Measurements from ENCODE around the gene SHISAL1. TPM values are rescaled to one million over a fixed set of nuclear protein-coding genes. Genes with fewer than 3 reads are reported as not detected.

The SHISAL1 gene
- total RNA-seq, 1 donor from 2014 or later = 7.6 TPM

DNA sequence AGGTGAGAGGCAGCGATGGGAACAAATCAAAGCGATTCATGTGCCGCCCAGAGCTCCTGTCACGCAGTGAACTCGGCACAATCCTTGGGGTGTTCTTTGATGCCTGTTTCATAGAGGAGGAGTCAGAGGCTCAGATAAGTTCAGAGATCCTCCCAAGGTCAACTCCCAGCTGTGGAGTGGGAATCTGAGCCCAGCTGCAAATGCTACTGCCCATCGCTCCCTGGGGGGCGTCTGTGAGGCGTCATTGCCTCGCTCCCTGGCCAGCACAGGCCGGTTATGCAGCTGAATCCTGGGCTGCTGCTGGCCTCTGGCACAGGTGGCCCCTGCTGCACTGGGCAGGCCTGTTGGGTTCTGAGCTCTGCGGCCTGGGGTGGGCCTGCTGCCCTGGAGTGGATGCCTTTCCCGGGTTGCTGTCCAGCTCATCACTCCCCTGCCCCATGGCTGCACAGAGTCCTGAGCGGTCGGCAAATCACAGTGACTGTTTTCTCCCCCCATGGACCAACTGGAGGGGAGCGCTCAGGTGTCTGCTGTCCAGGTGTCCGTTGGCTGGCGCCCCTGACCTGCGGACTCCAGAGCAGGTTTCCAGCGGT is 36.3 kb upstream of the SHISAL1 start:
- Histone ChIP-seq H3K36me3 (no peaks in the 10 kb centered on the region), H3K9me3 (no peaks in the 10 kb centered on the region), H3K27me3 (no peaks in the 10 kb centered on the region), H3K4me3 (no peak overlapping the region), H3K4me1 (peaks cover 12% of the 10 kb centered on the region), H3K27ac (no peak overlapping the region)
- intact Hi-C loops (cut with DNase I) = no loop called here
- TF ChIP-seq POLR2A (IDR thresholded peaks at IDR 0.05) (no peak), POLR2AphosphoS5 (IDR thresholded peaks at IDR 0.05; ENCODE audit: insufficient read depth in 1 of 2, low read depth in 1 of 2) (no peak)
- TF ChIP-seq, protein P1, sequence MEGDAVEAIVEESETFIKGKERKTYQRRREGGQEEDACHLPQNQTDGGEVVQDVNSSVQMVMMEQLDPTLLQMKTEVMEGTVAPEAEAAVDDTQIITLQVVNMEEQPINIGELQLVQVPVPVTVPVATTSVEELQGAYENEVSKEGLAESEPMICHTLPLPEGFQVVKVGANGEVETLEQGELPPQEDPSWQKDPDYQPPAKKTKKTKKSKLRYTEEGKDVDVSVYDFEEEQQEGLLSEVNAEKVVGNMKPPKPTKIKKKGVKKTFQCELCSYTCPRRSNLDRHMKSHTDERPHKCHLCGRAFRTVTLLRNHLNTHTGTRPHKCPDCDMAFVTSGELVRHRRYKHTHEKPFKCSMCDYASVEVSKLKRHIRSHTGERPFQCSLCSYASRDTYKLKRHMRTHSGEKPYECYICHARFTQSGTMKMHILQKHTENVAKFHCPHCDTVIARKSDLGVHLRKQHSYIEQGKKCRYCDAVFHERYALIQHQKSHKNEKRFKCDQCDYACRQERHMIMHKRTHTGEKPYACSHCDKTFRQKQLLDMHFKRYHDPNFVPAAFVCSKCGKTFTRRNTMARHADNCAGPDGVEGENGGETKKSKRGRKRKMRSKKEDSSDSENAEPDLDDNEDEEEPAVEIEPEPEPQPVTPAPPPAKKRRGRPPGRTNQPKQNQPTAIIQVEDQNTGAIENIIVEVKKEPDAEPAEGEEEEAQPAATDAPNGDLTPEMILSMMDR (IDR thresholded peaks at IDR 0.05) = no peak
- DNase-seq (ENCODE audit: extremely low spot score in 2 of 2) = no peak

DNA sequence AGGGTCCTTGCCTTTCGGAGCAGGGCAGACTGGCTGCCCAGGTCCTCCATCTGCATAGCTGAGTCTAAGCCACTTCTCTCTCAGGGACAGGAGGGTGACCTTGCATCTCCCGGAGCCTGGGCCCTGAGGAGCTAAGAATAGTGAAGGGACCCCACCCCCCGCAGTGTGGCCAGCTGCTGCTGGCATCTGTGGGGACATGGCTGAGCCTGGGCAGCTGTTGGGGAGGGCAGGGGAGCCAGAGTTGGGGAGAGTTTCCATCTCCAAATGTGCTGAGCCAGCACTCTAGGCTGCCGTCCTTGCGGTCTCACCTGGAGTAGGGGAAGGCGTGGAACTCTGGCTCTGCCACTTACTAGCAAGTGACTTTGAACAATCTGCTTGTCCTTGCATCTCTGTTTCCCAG is 34.8 kb upstream of the SHISAL1 start:
- TF ChIP-seq, protein P1 (IDR thresholded peaks at IDR 0.05) = no peak
- TF ChIP-seq POLR2A (IDR thresholded peaks at IDR 0.05) = no peak
- DNase-seq (ENCODE audit: extremely low spot score in 2 of 2) = no peak
- Histone ChIP-seq H3K36me3 (no peaks in the 10 kb centered on the region), H3K9me3 (no peaks in the 10 kb centered on the region), H3K4me1 (peaks cover 13% of the 10 kb centered on the region), H3K27me3 (no peaks in the 10 kb centered on the region), H3K4me3 (no peak overlapping the region), H3K27ac (no peak overlapping the region)
- intact Hi-C loops (cut with DNase I) = no loop called here

DNA sequence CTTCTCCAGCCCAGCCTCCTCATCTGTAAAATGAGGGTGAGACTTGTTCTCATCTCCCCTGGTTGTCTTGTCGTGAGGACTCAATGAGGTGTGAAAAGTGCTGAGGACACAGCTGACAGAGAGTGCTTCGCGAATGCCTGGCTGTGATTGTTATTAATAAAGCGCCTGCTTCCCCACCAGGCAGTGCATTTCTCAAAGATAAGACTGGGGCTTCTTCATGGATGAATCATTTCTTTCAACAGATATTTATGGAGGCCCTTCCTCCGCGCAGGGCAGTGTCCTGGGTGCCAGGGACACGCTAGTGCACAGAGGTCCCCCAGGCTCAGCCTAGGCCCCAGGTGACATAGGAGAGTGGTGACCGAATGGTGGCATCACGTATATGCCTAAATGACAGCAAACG is 34.3 kb upstream of the SHISAL1 start:
- no peaks in the 10 kb centered on the region for H3K27me3 ChIP-seq
- intact Hi-C loops (cut with DNase I) = no loop called here
- no peaks in the 10 kb centered on the region for H3K9me3 ChIP-seq
- TF ChIP-seq POLR2A (IDR thresholded peaks at IDR 0.05) (no peak), POLR2AphosphoS5 (IDR thresholded peaks at IDR 0.05; ENCODE audit: insufficient read depth in 1 of 2, low read depth in 1 of 2) (no peak)
- peaks cover 16% of the 10 kb centered on the region for H3K4me1 ChIP-seq
- H3K36me3 ChIP-seq = no peaks in the 10 kb centered on the region
- no peak overlapping the region for H3K4me3 ChIP-seq
- H3K27ac ChIP-seq = no peak overlapping the region
- DNase-seq (ENCODE audit: extremely low spot score in 2 of 2) = no peak

DNA sequence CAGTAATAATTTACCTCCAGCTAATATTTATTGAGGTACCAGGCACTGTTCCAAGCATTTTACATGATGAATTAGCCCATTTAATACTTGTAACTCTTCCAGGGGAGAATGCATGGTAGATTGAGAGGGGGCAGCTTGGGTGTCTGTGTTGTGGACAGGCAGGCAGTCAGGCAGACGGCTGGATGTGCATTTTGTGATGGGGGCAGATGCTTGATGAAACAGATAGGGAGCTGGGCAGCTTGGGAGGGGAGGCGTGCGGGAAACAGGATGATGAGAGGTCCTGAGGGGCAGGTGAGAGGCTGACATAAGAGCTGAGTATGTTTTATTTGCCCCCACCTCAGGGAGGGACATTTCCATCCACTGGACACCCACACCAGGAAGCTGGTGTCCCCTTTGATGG is 33.1 kb upstream of the SHISAL1 start:
- H3K27ac ChIP-seq = no peak overlapping the region
- no peaks in the 10 kb centered on the region for H3K36me3 ChIP-seq
- H3K27me3 ChIP-seq = no peaks in the 10 kb centered on the region
- DNase-seq (ENCODE audit: extremely low spot score in 2 of 2) = no peak
- no peak overlapping the region for H3K4me3 ChIP-seq
- peaks cover 17% of the 10 kb centered on the region for H3K4me1 ChIP-seq
- intact Hi-C loops (cut with DNase I) = no loop called here
- H3K9me3 ChIP-seq = no peaks in the 10 kb centered on the region
- TF ChIP-seq POLR2AphosphoS5 (IDR thresholded peaks at IDR 0.05; ENCODE audit: insufficient read depth in 1 of 2, low read depth in 1 of 2) (no peak), POLR2A (IDR thresholded peaks at IDR 0.05) (no peak)
- TF ChIP-seq, protein P1 (IDR thresholded peaks at IDR 0.05) = no peak

DNA sequence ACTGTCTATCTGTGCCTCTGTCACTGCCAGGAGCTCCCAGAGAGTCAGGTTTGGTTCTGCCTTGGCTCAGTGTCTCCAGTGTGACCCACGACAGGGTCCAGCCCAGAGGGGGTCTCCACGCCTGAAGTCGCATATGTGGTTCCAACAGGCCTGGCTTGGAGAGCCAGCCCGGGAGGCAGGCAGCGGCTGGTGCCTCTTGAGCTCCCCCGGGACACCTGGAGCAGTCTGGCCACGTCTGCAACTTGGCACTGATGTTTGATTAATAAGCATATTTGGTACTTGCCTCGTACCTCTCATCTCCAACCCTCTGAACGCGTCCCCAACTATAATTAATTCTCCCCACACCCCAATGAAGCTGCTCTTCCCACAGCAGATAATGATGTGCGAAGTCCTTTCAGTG is 31.7 kb upstream of the SHISAL1 start:
- intact Hi-C loops (cut with DNase I) = no loop called here
- TF ChIP-seq, protein P1 (IDR thresholded peaks at IDR 0.05) = no peak
- TF ChIP-seq POLR2A (IDR thresholded peaks at IDR 0.05) (no peak), POLR2AphosphoS5 (IDR thresholded peaks at IDR 0.05; ENCODE audit: insufficient read depth in 1 of 2, low read depth in 1 of 2) (no peak)

More for the DNA sequence above, 31.7 kb upstream of the SHISAL1 start:
- Histone ChIP-seq H3K9me3 (no peaks in the 10 kb centered on the region), H3K4me1 (peaks cover 19% of the 10 kb centered on the region), H3K27ac (no peak overlapping the region), H3K27me3 (no peaks in the 10 kb centered on the region), H3K36me3 (no peaks in the 10 kb centered on the region), H3K4me3 (no peak overlapping the region)
- no peak for DNase-seq (ENCODE audit: extremely low spot score in 2 of 2)
